DOHH2 (cell line): ENCODE data around the gene APCDD1L.

Experiments used
- H3F3A ChIP-seq: fragments of 200-600 bp; sonication (generic), shearing (Covaris generic); 2 replicates; pipeline ENCODE4 v1.6.0; 2016; ENCODE audit warnings: antibody characterized with exemption, mild to moderate bottlenecking; ENCODE audit not compliant: control insufficient read depth, insufficient read depth
- H3K27ac ChIP-seq: fragments of 200-600 bp; sonication (generic); 2 replicates; pipeline ENCODE4 v1.5.1; 2014; ENCODE audit warnings: low read depth, mild to moderate bottlenecking, low read length, moderate library complexity
- H3K27me3 ChIP-seq: fragments of 200-600 bp; sonication (generic); 2 replicates; pipeline ENCODE4 v1.6.1; 2014; ENCODE audit warnings: mild to moderate bottlenecking, low read length, mixed read lengths; ENCODE audit not compliant: control insufficient read depth
- H3K36me3 ChIP-seq: fragments of 200-600 bp; sonication (generic); 2 replicates; pipeline ENCODE4 v1.6.1; 2014; ENCODE audit warnings: mild to moderate bottlenecking, low read length, moderate library complexity, mixed read lengths; ENCODE audit not compliant: control insufficient read depth
- H3K4me1 ChIP-seq: fragments of 200-600 bp; sonication (generic); 2 replicates; pipeline ENCODE4 v1.6.1; 2014; ENCODE audit warnings: mild to moderate bottlenecking, low read length, mixed read lengths; ENCODE audit not compliant: control insufficient read depth
- H3K4me2 ChIP-seq: fragments of 200-600 bp; sonication (generic); 2 replicates; pipeline ENCODE4 v1.6.0; 2014; ENCODE audit warnings: mild to moderate bottlenecking, low read length, moderate library complexity
- H3K4me3 ChIP-seq: fragments of 200-600 bp; sonication (generic); 2 replicates; pipeline ENCODE4 v1.5.1; 2014; ENCODE audit warnings: mild to moderate bottlenecking, low read length, mixed read lengths
- H3K79me2 ChIP-seq: fragments of 200-600 bp; sonication (generic); 2 replicates; pipeline ENCODE4 v1.6.1; 2014; ENCODE audit warnings: mild to moderate bottlenecking, low read length, mixed read lengths; ENCODE audit not compliant: control insufficient read depth
- H3K9me2 ChIP-seq: fragments of 200-600 bp; sonication (generic); replicated peaks from 2 replicates; pipeline ENCODE4 v1.6.1; 2014; ENCODE audit warnings: mild to moderate bottlenecking, low read length, mixed read lengths; ENCODE audit not compliant: control insufficient read depth
- H3K9me3 ChIP-seq: fragments of 200-600 bp; sonication (generic); 2 replicates; pipeline ENCODE4 v1.6.1; 2014; ENCODE audit warnings: antibody characterized with exemption, low read length, mixed read lengths; ENCODE audit not compliant: control insufficient read depth, insufficient read depth
- H4K20me1 ChIP-seq: fragments of 200-600 bp; sonication (generic); 2 replicates; pipeline ENCODE4 v1.6.0; 2014; ENCODE audit warnings: low read depth, mild to moderate bottlenecking, antibody characterized with exemption, low read length, moderate library complexity; ENCODE audit not compliant: control insufficient read depth, insufficient read depth
- EZH2phosphoT487 ChIP-seq: fragments of 200-600 bp; sonication (generic); IDR thresholded peaks from 2 replicates; pipeline ENCODE4 v1.6.1; 2017; ENCODE audit warnings: borderline replicate concordance, mild to moderate bottlenecking, antibody characterized with exemption, low read length, moderate library complexity, mixed read lengths
- TF ChIP-seq, protein P1 (sequence below): fragments of 200-600 bp; sonication (generic); IDR thresholded peaks from one replicate; pipeline ENCODE4 v1.5.1; 2014; ENCODE audit warnings: antibody characterized with exemption, mild to moderate bottlenecking, low read depth, low read length; ENCODE audit not compliant: poor library complexity, severe bottlenecking

The APCDD1L gene

DNA sequence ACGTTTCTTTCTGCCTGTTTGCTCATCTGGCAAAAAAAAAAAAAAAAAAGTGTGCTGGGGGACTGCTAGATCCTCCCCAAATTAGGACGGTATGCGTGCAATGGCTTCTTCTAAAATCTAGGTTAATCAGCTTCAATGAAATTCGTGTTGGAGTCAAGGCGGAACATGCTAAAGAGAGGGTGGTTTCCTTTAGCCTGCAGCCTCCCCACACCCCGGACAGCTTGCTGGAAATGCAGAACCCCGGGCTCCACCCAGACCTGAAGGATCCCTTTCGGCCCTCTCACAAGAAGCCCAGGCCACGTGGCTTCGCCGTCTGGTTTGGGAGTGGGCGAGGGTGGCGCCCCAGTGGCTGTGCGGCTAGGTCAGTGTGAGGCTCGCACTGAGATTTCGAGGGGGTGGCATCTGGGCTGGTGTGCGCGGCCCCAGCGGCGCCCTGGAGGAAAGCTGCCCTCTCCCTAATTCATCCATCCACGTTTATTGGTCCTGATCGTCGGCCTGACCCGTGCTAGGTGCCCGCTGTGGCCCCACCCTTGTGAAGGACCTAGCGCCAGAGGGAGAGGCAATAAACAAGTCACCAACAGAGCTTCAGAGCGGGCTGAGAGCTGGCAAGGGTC lies 49.0 kb downstream of the APCDD1L start:
- Histone ChIP-seq H3K4me2 (no peak overlapping the region), H3K9me3 (no peaks in the 10 kb centered on the region), H3K4me1 (no peaks in the 10 kb centered on the region), H3K9me2 (no peaks in the 10 kb centered on the region), H3K4me3 (no peak overlapping the region), H3F3A (no peaks in the 10 kb centered on the region), H4K20me1 (no peaks in the 10 kb centered on the region), H3K79me2 (no peaks in the 10 kb centered on the region), H3K36me3 (no peaks in the 10 kb centered on the region), H3K27me3 (no peaks in the 10 kb centered on the region), H3K27ac (no peak overlapping the region)
- TF ChIP-seq EZH2phosphoT487, result no peak
- TF ChIP-seq, protein P1, sequence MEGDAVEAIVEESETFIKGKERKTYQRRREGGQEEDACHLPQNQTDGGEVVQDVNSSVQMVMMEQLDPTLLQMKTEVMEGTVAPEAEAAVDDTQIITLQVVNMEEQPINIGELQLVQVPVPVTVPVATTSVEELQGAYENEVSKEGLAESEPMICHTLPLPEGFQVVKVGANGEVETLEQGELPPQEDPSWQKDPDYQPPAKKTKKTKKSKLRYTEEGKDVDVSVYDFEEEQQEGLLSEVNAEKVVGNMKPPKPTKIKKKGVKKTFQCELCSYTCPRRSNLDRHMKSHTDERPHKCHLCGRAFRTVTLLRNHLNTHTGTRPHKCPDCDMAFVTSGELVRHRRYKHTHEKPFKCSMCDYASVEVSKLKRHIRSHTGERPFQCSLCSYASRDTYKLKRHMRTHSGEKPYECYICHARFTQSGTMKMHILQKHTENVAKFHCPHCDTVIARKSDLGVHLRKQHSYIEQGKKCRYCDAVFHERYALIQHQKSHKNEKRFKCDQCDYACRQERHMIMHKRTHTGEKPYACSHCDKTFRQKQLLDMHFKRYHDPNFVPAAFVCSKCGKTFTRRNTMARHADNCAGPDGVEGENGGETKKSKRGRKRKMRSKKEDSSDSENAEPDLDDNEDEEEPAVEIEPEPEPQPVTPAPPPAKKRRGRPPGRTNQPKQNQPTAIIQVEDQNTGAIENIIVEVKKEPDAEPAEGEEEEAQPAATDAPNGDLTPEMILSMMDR, result no peak

DNA sequence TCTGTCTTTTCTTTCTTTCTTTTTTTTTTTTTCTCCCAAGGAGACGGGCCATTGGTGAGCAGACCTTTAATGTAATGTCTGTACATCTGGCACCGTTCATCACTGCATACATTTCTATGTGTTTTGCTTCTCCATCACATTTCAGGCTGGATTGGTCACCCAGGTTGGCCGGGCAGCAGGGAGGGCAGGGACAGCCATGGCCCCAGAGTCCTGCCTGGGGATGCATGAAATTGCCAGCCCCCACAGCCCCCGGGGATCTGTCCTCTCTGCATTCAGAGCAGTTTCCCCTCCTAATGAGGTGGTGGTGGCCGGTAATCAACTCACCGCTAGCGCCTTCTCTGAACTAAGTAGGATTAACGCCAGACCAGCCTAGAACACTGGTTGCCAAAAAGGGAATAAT lies 50.4 kb downstream of the APCDD1L start:
- H3K79me2 ChIP-seq, result no peaks in the 10 kb centered on the region
- TF ChIP-seq EZH2phosphoT487, result no peak
- TF ChIP-seq, protein P1, result no peak
- no peaks in the 10 kb centered on the region for H3F3A ChIP-seq
- no peaks in the 10 kb centered on the region for H3K9me2 ChIP-seq
- H3K9me3 ChIP-seq, result no peaks in the 10 kb centered on the region
- no peak overlapping the region for H3K4me3 ChIP-seq
- no peaks in the 10 kb centered on the region for H3K4me1 ChIP-seq
- H4K20me1 ChIP-seq, result no peaks in the 10 kb centered on the region
- no peak overlapping the region for H3K4me2 ChIP-seq
- no peaks in the 10 kb centered on the region for H3K36me3 ChIP-seq
- no peak overlapping the region for H3K27ac ChIP-seq
- H3K27me3 ChIP-seq, result no peaks in the 10 kb centered on the region

DNA sequence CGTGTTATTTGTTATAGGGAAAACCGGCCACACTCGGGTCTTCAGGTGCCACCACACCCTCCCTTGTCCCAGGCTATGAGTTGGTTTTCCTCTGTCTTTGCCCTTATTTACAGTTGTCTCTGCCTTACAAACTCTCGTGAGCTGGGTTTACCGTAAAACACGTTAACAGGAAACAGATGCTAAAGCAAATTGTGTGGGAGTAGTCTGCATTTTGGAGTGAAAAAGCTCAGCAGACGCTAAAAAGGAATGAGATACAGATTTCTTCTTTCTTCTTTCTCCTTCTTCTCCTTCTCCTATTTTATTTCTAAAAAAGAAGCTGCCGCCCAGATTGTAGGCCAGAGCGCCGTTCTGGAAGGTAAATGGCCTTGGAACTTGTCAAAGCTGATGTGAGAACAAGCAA lies 51.9 kb downstream of the APCDD1L start:
- TF ChIP-seq, protein P1, result no peak
- TF ChIP-seq EZH2phosphoT487, result no peak
- no peak overlapping the region for H3K4me3 ChIP-seq
- no peaks in the 10 kb centered on the region for H3K9me3 ChIP-seq
- H3K4me1 ChIP-seq, result peaks cover 9% of the 10 kb centered on the region
- no peaks in the 10 kb centered on the region for H4K20me1 ChIP-seq
- no peak overlapping the region for H3K4me2 ChIP-seq
- H3K27ac ChIP-seq, result no peak overlapping the region
- H3K27me3 ChIP-seq, result no peaks in the 10 kb centered on the region
- H3F3A ChIP-seq, result no peaks in the 10 kb centered on the region
- no peaks in the 10 kb centered on the region for H3K79me2 ChIP-seq
- no peaks in the 10 kb centered on the region for H3K9me2 ChIP-seq
- H3K36me3 ChIP-seq, result no peaks in the 10 kb centered on the region
